Astrocyte of the spinal cord (primary cell): Measurements from ENCODE around the gene BRWD1.

Experiments
- DNase-seq: peaks from one replicate; pipeline ENCODE4 v3.0.0; 2011; ENCODE audit warnings: low read depth, low spot score
- H3K4me3 ChIP-seq: 2 replicates; pipeline ENCODE4 v1.5.1; 2011; ENCODE audit warnings: low read depth, mild to moderate bottlenecking, low read length, moderate library complexity
- CTCF ChIP-seq: IDR thresholded peaks from 2 replicates; pipeline ENCODE4 v1.5.1; 2012; ENCODE audit warnings: low read depth, mild to moderate bottlenecking, low read length, inconsistent platforms
- in situ Hi-C: cut with HindIII; loops from 2 replicates; pipeline ENCODE4 v1.10.0; 2017; ENCODE audit warnings: low sequenced_read_pairs

The BRWD1 gene

DNA sequence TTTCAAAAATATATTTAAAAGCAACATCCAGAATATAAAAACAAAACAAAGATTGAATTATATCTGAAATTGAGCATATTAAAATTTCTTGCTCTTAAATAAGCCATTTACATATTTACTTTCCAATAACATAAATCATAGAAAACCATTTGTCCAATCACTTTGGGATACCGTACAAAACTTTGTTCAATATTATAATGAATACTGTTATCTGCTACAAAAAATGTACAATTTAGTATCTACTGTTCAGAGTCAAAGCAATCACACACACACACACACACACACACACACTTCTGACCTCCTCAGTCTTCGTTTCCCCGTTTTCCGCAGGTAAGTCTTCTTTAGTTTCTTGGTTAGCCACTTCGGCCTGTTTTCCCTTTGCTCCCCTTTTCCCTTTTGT lies 31.4 kb upstream of the BRWD1 start:
- no peak overlapping the region for H3K4me3 ChIP-seq
- DNase-seq, result no peak
- in situ Hi-C loops, result no loop called here
- TF ChIP-seq CTCF, result no peak

GRCh38 chr21:39341249-39341923 lies 28.0 kb upstream of the BRWD1 start:
- H3K4me3 ChIP-seq, result no peak overlapping the region
- in situ Hi-C loops, result no loop called here
- DNase-seq, result no peak
- TF ChIP-seq CTCF, result no peak

- in situ Hi-C loops, result no loop called here
- no peak for TF ChIP-seq CTCF
These were observed 27.3 kb upstream of the BRWD1 start for GRCh38 chr21:39340687-39341086.

DNA sequence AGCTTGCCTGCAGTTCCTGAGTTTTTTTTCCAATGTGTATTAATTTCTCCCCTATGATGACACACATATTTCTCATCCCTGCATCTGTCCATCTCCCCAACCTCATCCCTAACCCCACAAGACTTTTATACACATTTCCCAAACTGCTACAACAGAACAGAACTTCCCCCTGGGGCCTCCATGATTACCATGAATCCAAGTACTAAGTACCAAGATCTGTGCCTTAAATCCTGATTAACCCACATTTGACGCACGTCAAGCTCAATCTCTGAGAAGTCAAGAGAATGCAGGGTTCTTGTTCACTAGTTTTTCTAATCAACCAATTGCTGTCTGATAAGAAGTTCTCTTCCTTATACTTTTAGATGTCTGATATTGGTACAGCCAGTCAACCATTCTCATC lies 25.8 kb upstream of the BRWD1 start:
- no peak for TF ChIP-seq CTCF
- no peak for DNase-seq
- in situ Hi-C loops, result no loop called here
- no peak overlapping the region for H3K4me3 ChIP-seq

More at GRCh38 chr21:39340687-39341086, 27.3 kb upstream of the BRWD1 start:
- no peak overlapping the region for H3K4me3 ChIP-seq
- DNase-seq, result no peak

GRCh38 chr21:39336457-39337008 lies 23.1 kb upstream of the BRWD1 start:
- no peak overlapping the region for H3K4me3 ChIP-seq

DNA sequence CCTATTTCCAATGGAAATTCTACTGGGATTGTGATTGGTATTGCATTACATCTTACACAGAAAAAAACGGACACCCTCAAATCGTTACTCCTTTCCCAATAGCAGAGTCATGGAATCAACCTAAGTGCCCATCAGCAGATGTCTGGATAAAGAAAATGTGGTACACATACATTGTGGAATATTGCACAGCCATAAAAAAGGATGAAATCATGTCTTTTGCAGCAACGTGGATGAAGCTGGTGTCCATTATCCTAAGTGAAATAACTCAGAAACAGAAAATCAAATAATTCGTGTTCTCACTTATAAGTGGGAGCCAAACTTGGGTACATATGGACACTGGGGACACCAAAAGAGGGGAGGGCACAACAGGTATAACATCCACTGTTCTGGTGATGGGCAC lies 21.2 kb upstream of the BRWD1 start:
- in situ Hi-C loops, result no loop called here
- H3K4me3 ChIP-seq, result no peak overlapping the region
- no peak for TF ChIP-seq CTCF
- DNase-seq, result no peak

More at GRCh38 chr21:39336457-39337008, 23.1 kb upstream of the BRWD1 start:
- no peak for DNase-seq
- in situ Hi-C loops, result no loop called here
- TF ChIP-seq CTCF, result no peak
